ENCODE data around the gene BATF. TPM values are rescaled to one million over a fixed set of nuclear protein-coding genes. Genes with fewer than 3 reads are reported as not detected.

The BATF gene
- total and polyA plus RNA-seq, 2 experiments from 2014 or later: not detected

- no peak for TF ChIP-seq ZNF462 (CRISPR knock-in tag; IDR thresholded peaks at IDR 0.05)
- no peak for TF ChIP-seq EZH2 (IDR thresholded peaks at IDR 0.05; ENCODE audit: low read depth, unreplicated experiment)
- no peak for TF ChIP-seq CREB1 (CRISPR knock-in tag; IDR thresholded peaks at IDR 0.05; ENCODE audit: low read depth)
- no peak for TF ChIP-seq ETS1 (IDR thresholded peaks at IDR 0.05)
- TF ChIP-seq POLR2AphosphoS5 (IDR thresholded peaks at IDR 0.05; ENCODE audit: low read depth): no peak
- TF ChIP-seq STAT1 (IDR thresholded peaks at IDR 0.05; ENCODE audit: unreplicated experiment): no peak
- no peak for TF ChIP-seq JUNB (IDR thresholded peaks at IDR 0.05; ENCODE audit: unreplicated experiment)
- TF ChIP-seq ZNF331 (CRISPR knock-in tag; IDR thresholded peaks at IDR 0.05; ENCODE audit: low read depth): no peak
These were observed 44.5 kb downstream of the BATF start (continued) for GRCh38 chr14:75566752-75567151.

GRCh38 chr14:75568140-75568539, 45.9 kb downstream of the BATF start:
- Histone ChIP-seq H3K9me2 (ENCODE audit: insufficient read depth) (0 out of 2 replicates have a peak, but pooled peaks cover 5% of the 10 kb centered on the region), H3K36me3 (ENCODE audit: insufficient read depth) (no peaks in the 10 kb centered on the region), H3K4me1 (ENCODE audit: insufficient read depth) (no peaks in the 10 kb centered on the region), H3K4me2 (no peak overlapping the region), H3K4me3 (no peak overlapping the region), H3K79me2 (replicated peaks; ENCODE audit: insufficient read depth) (no peaks in the 10 kb centered on the region), H3F3A (replicated peaks; ENCODE audit: low read depth) (no peaks in the 10 kb centered on the region), H2AFZ (0 out of 2 replicates have a peak overlapping the region, but pooled peaks have one; percentile 43), H3K27ac (ENCODE audit: low read depth) (no peak overlapping the region), H3K27me3 (ENCODE audit: insufficient read depth) (no peaks in the 10 kb centered on the region), H4K20me1 (replicated peaks; ENCODE audit: insufficient read depth) (no peaks in the 10 kb centered on the region)
- H3K36me3 Mint-ChIP-seq (ENCODE audit: low read depth): no peaks in the 10 kb centered on the region
- no peak overlapping the region for H3K27ac Mint-ChIP-seq
- peaks cover 4% of the 10 kb centered on the region for H3K27me3 Mint-ChIP-seq (ENCODE audit: insufficient read depth, low read depth, poor library complexity)
- ATAC-seq (no peak; the same call in 2 of the 3 replicates), DNase-seq (ENCODE audit: low spot score) (no peak)
- H3K4me3 Mint-ChIP-seq: no peak overlapping the region
- H3K9me3 Mint-ChIP-seq: no peaks in the 10 kb centered on the region; the same call in 2 of the 3 replicates
- H3K4me1 Mint-ChIP-seq: no peaks in the 10 kb centered on the region; the same call in 2 of the 3 replicates
- TF ChIP-seq JUNB (IDR thresholded peaks at IDR 0.05; ENCODE audit: unreplicated experiment) (no peak), REST (IDR thresholded peaks at IDR 0.05; ENCODE audit: unreplicated experiment) (no peak), EZH2 (IDR thresholded peaks at IDR 0.05; ENCODE audit: low read depth, unreplicated experiment) (no peak), EZH2phosphoT487 (IDR thresholded peaks at IDR 0.05; ENCODE audit: unreplicated experiment) (no peak), POLR2AphosphoS5 (IDR thresholded peaks at IDR 0.05; ENCODE audit: low read depth) (no peak), ETS1 (IDR thresholded peaks at IDR 0.05) (no peak), NANOG (IDR thresholded peaks at IDR 0.05; ENCODE audit: borderline replicate concordance) (no peak), STAT1 (IDR thresholded peaks at IDR 0.05; ENCODE audit: unreplicated experiment) (no peak), ZNF114 (CRISPR knock-in tag; IDR thresholded peaks at IDR 0.05) (no peak), ZNF331 (CRISPR knock-in tag; IDR thresholded peaks at IDR 0.05; ENCODE audit: low read depth) (no peak)

All from GM23338 (cell line).